ENCODE results near the gene STBD1.

STBD1 gene

GRCh38 chr4:76308548-76308947 lies 2.0 kb downstream of the STBD1 start:
- no peaks in the 10 kb centered on the region for H4K20me1 ChIP-seq (ENCODE audit: insufficient read depth, low read length)
- H3K4me2 ChIP-seq (ENCODE audit: low read length) = no peak overlapping the region
- H2AFZ ChIP-seq (ENCODE audit: low read depth, low read length) = no peak overlapping the region
- 0 out of 2 replicates have a peak, but pooled peaks cover 8% of the 10 kb centered on the region for H3K4me1 ChIP-seq (ENCODE audit: low read length)
- no peaks in the 10 kb centered on the region for H3K79me2 ChIP-seq (ENCODE audit: low read length)
- H3K27me3 ChIP-seq (ENCODE audit: low read depth, low read length) = 0 out of 2 replicates have a peak, but pooled peaks cover 4% of the 10 kb centered on the region
- TF ChIP-seq CTCF (IDR thresholded peaks at IDR 0.05; ENCODE audit: low read depth, low read length) (no peak), EZH2phosphoT487 (IDR thresholded peaks at IDR 0.05; ENCODE audit: low read depth) (no peak)
- H3K27ac ChIP-seq (ENCODE audit: low read length) = no peak overlapping the region
- no peaks in the 10 kb centered on the region for H3K9me3 ChIP-seq (ENCODE audit: insufficient read depth, low read length)
- H3K9ac ChIP-seq (ENCODE audit: low read length) = no peak overlapping the region
- no peak overlapping the region for H3K4me3 ChIP-seq (ENCODE audit: low read length)
- H3K36me3 ChIP-seq (replicated peaks; ENCODE audit: low read depth, low read length) = no peaks in the 10 kb centered on the region

GRCh38 chr4:76309939-76310550 lies 3.5 kb downstream of the STBD1 start:
- no peak for TF ChIP-seq EZH2phosphoT487 (IDR thresholded peaks at IDR 0.05; ENCODE audit: low read depth)
- TF ChIP-seq CTCF (IDR thresholded peaks at IDR 0.05; ENCODE audit: low read depth, low read length) = no peak
- Histone ChIP-seq H3K9ac (ENCODE audit: low read length) (no peak overlapping the region), H3K36me3 (replicated peaks; ENCODE audit: low read depth, low read length) (no peaks in the 10 kb centered on the region), H3K9me3 (ENCODE audit: insufficient read depth, low read length) (no peaks in the 10 kb centered on the region), H3K79me2 (ENCODE audit: low read length) (no peaks in the 10 kb centered on the region), H3K4me2 (ENCODE audit: low read length) (no peak overlapping the region), H2AFZ (ENCODE audit: low read depth, low read length) (no peak overlapping the region), H3K4me1 (ENCODE audit: low read length) (0 out of 2 replicates have a peak, but pooled peaks cover 8% of the 10 kb centered on the region), H3K4me3 (ENCODE audit: low read length) (no peak overlapping the region), H3K27ac (ENCODE audit: low read length) (no peak overlapping the region), H4K20me1 (ENCODE audit: insufficient read depth, low read length) (no peaks in the 10 kb centered on the region), H3K27me3 (ENCODE audit: low read depth, low read length) (0 out of 2 replicates have a peak, but pooled peaks cover 4% of the 10 kb centered on the region)

- no peak overlapping the region for H3K27ac ChIP-seq (ENCODE audit: low read length)
- no peak overlapping the region for H3K4me2 ChIP-seq (ENCODE audit: low read length)
These were observed 4.2 kb downstream of the STBD1 start for GRCh38 chr4:76310683-76311082.

More at GRCh38 chr4:76310683-76311082, 4.2 kb downstream of the STBD1 start:
- 0 out of 2 replicates have a peak, but pooled peaks cover 4% of the 10 kb centered on the region for H3K27me3 ChIP-seq (ENCODE audit: low read depth, low read length)
- H4K20me1 ChIP-seq (ENCODE audit: insufficient read depth, low read length) = no peaks in the 10 kb centered on the region
- TF ChIP-seq CTCF (IDR thresholded peaks at IDR 0.05; ENCODE audit: low read depth, low read length) = no peak
- TF ChIP-seq EZH2phosphoT487 (IDR thresholded peaks at IDR 0.05; ENCODE audit: low read depth) = no peak
- no peak overlapping the region for H3K4me3 ChIP-seq (ENCODE audit: low read length)
- 0 out of 2 replicates have a peak, but pooled peaks cover 8% of the 10 kb centered on the region for H3K4me1 ChIP-seq (ENCODE audit: low read length)
- H3K79me2 ChIP-seq (ENCODE audit: low read length) = no peaks in the 10 kb centered on the region
- H3K9me3 ChIP-seq (ENCODE audit: insufficient read depth, low read length) = peaks cover 2% of the 10 kb centered on the region; the same call in 1 of the 2 replicates
- H3K9ac ChIP-seq (ENCODE audit: low read length) = no peak overlapping the region
- peaks cover 2% of the 10 kb centered on the region for H3K36me3 ChIP-seq (replicated peaks; ENCODE audit: low read depth, low read length)
- no peak overlapping the region for H2AFZ ChIP-seq (ENCODE audit: low read depth, low read length)
